ENCODE data around the gene PLPPR1.
A peak's percentile ranks its signal among the peaks of the same experiment; 100 is the strongest.

The PLPPR1 gene

DNA sequence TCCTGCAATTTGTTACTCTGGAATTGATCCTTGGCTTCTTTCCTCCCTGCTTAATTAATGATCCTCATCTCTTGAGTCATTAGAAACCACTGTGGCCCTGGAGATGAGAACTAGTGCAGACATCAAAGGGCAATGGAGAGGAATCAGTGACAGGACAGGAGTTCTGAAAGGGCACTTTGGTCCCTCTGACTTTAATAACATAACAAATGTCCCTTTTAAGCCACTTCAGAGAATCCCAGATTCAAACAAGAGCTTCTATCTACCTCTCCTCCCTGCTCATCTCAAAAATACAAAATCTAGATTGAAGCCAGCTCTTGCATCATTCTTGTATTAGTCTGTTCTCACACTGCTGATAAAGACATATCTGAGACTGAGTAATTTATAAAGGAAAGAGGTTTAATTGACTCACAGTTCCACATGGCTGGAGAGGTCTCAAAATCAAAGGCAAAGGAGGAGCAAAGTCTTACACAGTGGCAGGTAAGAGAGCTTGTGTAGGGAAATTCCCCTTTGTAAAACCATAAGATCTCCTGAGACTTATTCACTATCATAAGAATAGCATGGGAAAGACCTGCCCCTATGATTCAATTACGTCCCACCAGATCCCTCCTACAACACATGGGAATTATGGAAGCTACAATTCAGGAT is 139.1 kb downstream of the PLPPR1 start:
- H3K27me3 ChIP-seq (ENCODE audit: insufficient read depth, low read depth): no peaks in the 10 kb centered on the region
- H3K79me2 ChIP-seq (ENCODE audit: insufficient read depth, low read depth): no peaks in the 10 kb centered on the region
- no peak overlapping the region for H3K9ac ChIP-seq
- H3K27ac ChIP-seq: no peak overlapping the region
- H4K20me1 ChIP-seq (ENCODE audit: insufficient read depth): no peaks in the 10 kb centered on the region
- no peaks in the 10 kb centered on the region for H3K36me3 ChIP-seq (ENCODE audit: insufficient read depth)
- H2AFZ ChIP-seq (ENCODE audit: low read depth): no peak overlapping the region
- TF ChIP-seq, protein P1, sequence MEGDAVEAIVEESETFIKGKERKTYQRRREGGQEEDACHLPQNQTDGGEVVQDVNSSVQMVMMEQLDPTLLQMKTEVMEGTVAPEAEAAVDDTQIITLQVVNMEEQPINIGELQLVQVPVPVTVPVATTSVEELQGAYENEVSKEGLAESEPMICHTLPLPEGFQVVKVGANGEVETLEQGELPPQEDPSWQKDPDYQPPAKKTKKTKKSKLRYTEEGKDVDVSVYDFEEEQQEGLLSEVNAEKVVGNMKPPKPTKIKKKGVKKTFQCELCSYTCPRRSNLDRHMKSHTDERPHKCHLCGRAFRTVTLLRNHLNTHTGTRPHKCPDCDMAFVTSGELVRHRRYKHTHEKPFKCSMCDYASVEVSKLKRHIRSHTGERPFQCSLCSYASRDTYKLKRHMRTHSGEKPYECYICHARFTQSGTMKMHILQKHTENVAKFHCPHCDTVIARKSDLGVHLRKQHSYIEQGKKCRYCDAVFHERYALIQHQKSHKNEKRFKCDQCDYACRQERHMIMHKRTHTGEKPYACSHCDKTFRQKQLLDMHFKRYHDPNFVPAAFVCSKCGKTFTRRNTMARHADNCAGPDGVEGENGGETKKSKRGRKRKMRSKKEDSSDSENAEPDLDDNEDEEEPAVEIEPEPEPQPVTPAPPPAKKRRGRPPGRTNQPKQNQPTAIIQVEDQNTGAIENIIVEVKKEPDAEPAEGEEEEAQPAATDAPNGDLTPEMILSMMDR (conservative IDR thresholded peaks at IDR 0.05; ENCODE audit: low read depth, low read length): no peak
- no peaks in the 10 kb centered on the region for H3K4me1 ChIP-seq (ENCODE audit: low read depth, poor library complexity, severe bottlenecking)
- H3K4me2 ChIP-seq: no peak overlapping the region
- no peak overlapping the region for H3K4me3 ChIP-seq (IDR thresholded peaks at IDR 0.05; ENCODE audit: insufficient read depth, low read depth, low read length)

DNA sequence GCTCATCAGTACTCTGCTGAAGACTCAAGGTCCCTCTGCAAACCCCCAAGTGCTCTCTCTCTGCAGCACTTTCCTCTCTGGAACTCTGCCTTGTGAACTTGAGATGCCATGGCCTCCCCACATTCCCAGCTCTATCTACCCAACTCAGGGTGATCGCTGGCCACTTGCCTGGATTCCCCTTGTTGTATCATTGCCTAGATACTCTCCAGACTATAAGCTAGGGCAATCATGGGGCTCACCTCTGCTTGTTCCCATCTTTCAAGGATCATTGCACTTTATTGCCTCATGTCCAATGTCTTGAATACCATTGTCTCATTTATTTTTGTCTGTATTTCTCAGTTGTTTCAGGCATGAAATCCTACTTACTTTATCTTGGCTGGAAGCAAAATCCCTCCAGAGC is 144.1 kb downstream of the PLPPR1 start:
- no peaks in the 10 kb centered on the region for H3K36me3 ChIP-seq (ENCODE audit: insufficient read depth)
- H4K20me1 ChIP-seq (ENCODE audit: insufficient read depth): no peaks in the 10 kb centered on the region

DNA sequence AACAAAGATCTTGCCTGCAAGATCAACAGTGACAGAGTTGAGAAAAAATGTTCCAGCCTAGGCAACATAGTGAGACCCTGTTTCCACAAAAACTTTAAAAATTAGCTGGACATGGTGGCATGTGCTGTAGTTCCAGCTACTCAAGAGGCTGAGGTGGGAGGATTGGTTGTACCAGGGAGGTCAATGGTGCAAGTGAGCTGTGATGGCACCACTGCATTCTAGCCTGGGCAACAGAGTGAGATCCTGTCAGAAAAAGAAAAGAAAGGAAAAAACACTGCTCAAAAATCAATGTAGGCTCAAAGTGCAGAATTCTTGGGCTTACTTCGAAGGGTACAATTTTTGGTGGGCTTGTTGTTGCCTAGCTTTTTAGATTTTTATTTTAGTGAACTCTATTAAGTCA is 145.4 kb downstream of the PLPPR1 start:
- H3K27me3 ChIP-seq (ENCODE audit: insufficient read depth, low read depth): no peaks in the 10 kb centered on the region
- TF ChIP-seq, protein P1 (conservative IDR thresholded peaks at IDR 0.05; ENCODE audit: low read depth, low read length): no peak

More for the DNA sequence above, 144.1 kb downstream of the PLPPR1 start:
- Histone ChIP-seq H3K4me1 (ENCODE audit: low read depth, poor library complexity, severe bottlenecking) (no peaks in the 10 kb centered on the region), H3K4me3 (IDR thresholded peaks at IDR 0.05; ENCODE audit: insufficient read depth, low read depth, low read length) (no peak overlapping the region), H3K79me2 (ENCODE audit: insufficient read depth, low read depth) (no peaks in the 10 kb centered on the region), H2AFZ (ENCODE audit: low read depth) (no peak overlapping the region), H3K9ac (no peak overlapping the region), H3K27ac (no peak overlapping the region), H3K27me3 (ENCODE audit: insufficient read depth, low read depth) (no peaks in the 10 kb centered on the region), H3K4me2 (no peak overlapping the region)
- TF ChIP-seq, protein P1 (conservative IDR thresholded peaks at IDR 0.05; ENCODE audit: low read depth, low read length): no peak

DNA sequence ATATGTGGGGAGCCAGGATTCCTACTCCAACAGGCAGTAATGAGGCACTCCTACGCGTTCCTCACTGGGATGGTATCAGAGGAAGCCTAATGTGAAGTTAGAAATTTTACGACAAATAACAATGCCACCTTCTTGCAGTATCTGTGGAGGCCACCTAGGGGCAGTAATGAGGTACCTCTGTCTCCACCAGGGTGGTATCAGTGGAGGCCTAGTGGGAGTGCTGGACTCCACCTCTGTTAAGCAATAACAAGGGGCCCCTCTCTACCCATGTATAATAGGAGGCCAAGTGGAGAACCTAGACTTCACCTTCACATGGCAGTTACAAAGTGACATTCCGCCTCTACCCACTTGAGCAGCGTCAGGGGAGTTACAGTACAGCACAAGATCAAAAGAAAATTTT is 147.9 kb downstream of the PLPPR1 start:
- TF ChIP-seq, protein P1 (conservative IDR thresholded peaks at IDR 0.05; ENCODE audit: low read depth, low read length): peak; percentile 39; the same call in 1 of the 2 replicates
- H2AFZ ChIP-seq (ENCODE audit: low read depth): no peak overlapping the region
- H3K4me2 ChIP-seq: no peak overlapping the region
- H3K9ac ChIP-seq: no peak overlapping the region
- no peaks in the 10 kb centered on the region for H4K20me1 ChIP-seq (ENCODE audit: insufficient read depth)
- H3K4me3 ChIP-seq (IDR thresholded peaks at IDR 0.05; ENCODE audit: insufficient read depth, low read depth, low read length): no peak overlapping the region
- no peaks in the 10 kb centered on the region for H3K36me3 ChIP-seq (ENCODE audit: insufficient read depth)
- no peaks in the 10 kb centered on the region for H3K27me3 ChIP-seq (ENCODE audit: insufficient read depth, low read depth)
- H3K79me2 ChIP-seq (ENCODE audit: insufficient read depth, low read depth): no peaks in the 10 kb centered on the region
- no peak overlapping the region for H3K27ac ChIP-seq
- H3K4me1 ChIP-seq (ENCODE audit: low read depth, poor library complexity, severe bottlenecking): no peaks in the 10 kb centered on the region

More for the DNA sequence above, 145.4 kb downstream of the PLPPR1 start:
- Histone ChIP-seq H3K79me2 (ENCODE audit: insufficient read depth, low read depth) (no peaks in the 10 kb centered on the region), H3K4me1 (ENCODE audit: low read depth, poor library complexity, severe bottlenecking) (no peaks in the 10 kb centered on the region), H4K20me1 (ENCODE audit: insufficient read depth) (no peaks in the 10 kb centered on the region), H2AFZ (ENCODE audit: low read depth) (no peak overlapping the region), H3K36me3 (ENCODE audit: insufficient read depth) (no peaks in the 10 kb centered on the region), H3K27ac (no peak overlapping the region), H3K4me3 (IDR thresholded peaks at IDR 0.05; ENCODE audit: insufficient read depth, low read depth, low read length) (no peak overlapping the region), H3K4me2 (no peak overlapping the region), H3K9ac (no peak overlapping the region)
